Astrocyte (in vitro differentiated cells and primary cell): ENCODE data around the gene CPA1.

ENCODE experiments used
- CTCF ChIP-seq: IDR thresholded peaks from 2 replicates; pipeline ENCODE4 v1.5.1; 2011; ENCODE audit warnings: low read depth, mild to moderate bottlenecking, inconsistent platforms, low read length, moderate library complexity; ENCODE audit not compliant: insufficient read depth
- EZH2 ChIP-seq: IDR thresholded peaks from 2 replicates; pipeline ENCODE4 v1.6.1; 2012; ENCODE audit warnings: mild to moderate bottlenecking, low read length, inconsistent platforms; ENCODE audit not compliant: insufficient read depth

GRCh38 chr7:130358471-130358870, 21.8 kb upstream of the CPA1 start:
- TF ChIP-seq CTCF (no peak), EZH2 (no peak)
